ENCODE results near the gene MKRN2. TPM values are rescaled to one million over a fixed set of nuclear protein-coding genes. Genes with fewer than 3 reads are reported as not detected.

Gene MKRN2
- total RNA-seq, 2 experiments from 2014 or later: 25.2 to 26.4 TPM

DNA sequence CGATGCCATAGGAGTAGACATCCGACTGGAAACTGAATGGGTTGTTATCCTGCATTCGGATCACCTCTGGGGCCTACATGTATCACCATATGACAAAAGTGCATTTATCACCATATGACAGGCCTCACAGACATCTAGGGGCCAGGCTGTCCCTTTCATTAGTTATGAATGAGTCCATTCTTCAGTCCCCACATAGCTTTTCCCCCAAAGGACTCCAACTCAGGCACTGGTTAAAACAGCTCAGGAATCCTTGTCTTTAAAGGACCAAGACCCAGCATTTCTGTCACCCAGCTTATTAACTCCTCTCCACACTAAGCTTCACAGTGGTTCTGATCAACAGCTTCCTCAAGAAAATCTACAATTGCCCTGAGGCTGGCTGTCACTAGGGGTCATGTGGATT, 28.3 kb downstream of the MKRN2 start:
- Mint-ChIP-seq H3K4me1 (no peaks in the 10 kb centered on the region), H3K27ac (no peak overlapping the region), H3K36me3 (peaks cover 29% of the 10 kb centered on the region), H3K4me3 (no peak overlapping the region), H3K9me3 (no peaks in the 10 kb centered on the region), H3K27me3 (no peaks in the 10 kb centered on the region)
- POLR2A ChIA-PET: no interaction called here
- ATAC-seq (ENCODE audit: low read depth) (no peak), DNase-seq (no peak)

DNA sequence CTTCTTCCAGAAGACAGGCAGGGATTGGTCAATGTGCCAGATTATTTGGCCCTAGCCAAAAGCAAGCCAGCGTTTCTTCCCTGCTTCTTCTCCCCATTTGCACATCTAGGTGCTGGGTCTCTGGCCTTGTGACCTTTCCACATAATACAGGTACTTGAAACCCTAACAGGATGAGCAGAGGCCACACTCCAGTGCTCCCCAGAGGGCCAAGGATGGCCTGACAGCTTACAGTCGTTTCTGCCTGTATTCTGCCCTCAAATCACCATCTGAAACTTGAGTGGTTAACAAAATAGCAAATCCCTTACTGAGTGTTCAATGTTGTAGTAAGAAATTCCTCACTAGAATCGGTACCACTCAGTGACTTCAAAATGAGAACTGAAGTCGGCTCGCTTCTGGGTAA, 29.1 kb downstream of the MKRN2 start:
- Mint-ChIP-seq H3K4me3 (no peak overlapping the region), H3K27me3 (no peaks in the 10 kb centered on the region), H3K36me3 (peaks cover 29% of the 10 kb centered on the region), H3K9me3 (no peaks in the 10 kb centered on the region), H3K27ac (peak overlapping the region; percentile 45), H3K4me1 (no peaks in the 10 kb centered on the region)
- DNase-seq (no peak), ATAC-seq (ENCODE audit: low read depth) (no peak)
- POLR2A ChIA-PET: no interaction called here

DNA sequence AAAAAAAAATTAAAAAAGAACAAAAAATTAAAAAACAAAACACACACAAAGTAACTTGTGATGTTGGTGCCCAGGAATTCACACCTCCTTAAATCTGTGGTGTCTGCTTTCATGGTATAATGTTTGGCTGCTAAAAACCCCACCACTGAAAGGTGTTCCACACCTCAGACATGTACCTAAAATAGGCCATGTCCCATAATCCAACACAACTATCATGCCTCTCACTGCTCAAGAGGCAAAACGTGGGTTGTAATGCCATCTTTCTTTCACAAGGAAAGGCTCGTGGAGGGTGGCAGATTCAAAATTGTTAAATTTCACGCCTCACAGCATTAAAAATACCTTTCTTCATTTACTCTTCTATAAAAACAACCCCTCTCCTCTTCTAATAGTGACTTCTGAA, 29.5 kb downstream of the MKRN2 start:
- no peaks in the 10 kb centered on the region for H3K9me3 Mint-ChIP-seq
- H3K4me1 Mint-ChIP-seq: no peaks in the 10 kb centered on the region
- H3K36me3 Mint-ChIP-seq: peaks cover 30% of the 10 kb centered on the region
- POLR2A ChIA-PET: no interaction called here
- no peak for DNase-seq
- H3K27ac Mint-ChIP-seq: no peak overlapping the region
- ATAC-seq (ENCODE audit: low read depth): no peak
- H3K4me3 Mint-ChIP-seq: no peak overlapping the region
- no peaks in the 10 kb centered on the region for H3K27me3 Mint-ChIP-seq

DNA sequence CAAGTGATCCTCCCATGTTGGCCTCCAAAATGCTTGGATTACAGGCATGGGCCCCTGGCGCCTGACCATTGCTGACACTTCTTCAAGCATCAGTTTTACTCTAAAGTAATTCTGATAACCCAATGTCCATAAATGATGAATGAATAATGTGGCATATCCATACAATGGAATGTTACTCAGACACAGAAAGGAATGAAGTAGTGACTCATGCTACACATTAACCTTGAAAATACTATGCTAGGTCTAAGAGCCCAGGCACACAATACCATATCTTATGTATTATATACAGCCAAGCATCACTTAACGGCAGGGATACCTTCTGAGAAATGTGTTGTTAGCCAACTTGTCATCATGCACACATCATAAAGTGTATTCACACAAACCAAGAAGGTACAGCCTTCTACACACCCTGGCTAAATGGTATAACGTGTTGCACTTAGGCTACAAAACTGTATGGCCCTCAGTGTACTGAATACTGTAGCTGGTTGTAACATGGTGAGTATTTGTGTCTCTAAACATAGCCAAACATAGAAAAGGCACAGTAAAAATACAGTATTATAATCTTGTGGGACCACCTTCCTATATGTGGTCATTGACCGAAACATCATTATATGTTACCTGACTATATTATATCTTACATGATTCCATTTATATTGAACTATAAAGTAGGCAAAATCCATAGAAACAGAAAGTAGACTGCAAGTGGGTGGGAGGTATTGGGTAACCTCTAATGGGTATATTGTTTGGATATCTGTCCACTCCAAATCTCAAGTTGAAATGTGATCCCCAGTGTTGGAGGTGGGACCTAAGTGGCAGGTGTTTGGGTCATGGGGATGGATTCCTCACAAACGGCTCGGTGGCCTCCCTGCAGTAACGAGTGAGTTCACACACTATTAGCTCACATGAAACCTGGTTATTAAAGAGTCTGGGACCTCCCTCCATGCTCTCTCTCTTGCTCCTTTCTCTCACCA, 31.4 kb downstream of the MKRN2 start:
- Mint-ChIP-seq H3K27me3 (no peaks in the 10 kb centered on the region), H3K36me3 (peaks cover 26% of the 10 kb centered on the region), H3K27ac (no peak overlapping the region), H3K9me3 (no peaks in the 10 kb centered on the region), H3K4me1 (no peaks in the 10 kb centered on the region), H3K4me3 (no peak overlapping the region)
- DNase-seq (no peak), ATAC-seq (ENCODE audit: low read depth) (no peak)
- POLR2A ChIA-PET: no interaction called here

DNA sequence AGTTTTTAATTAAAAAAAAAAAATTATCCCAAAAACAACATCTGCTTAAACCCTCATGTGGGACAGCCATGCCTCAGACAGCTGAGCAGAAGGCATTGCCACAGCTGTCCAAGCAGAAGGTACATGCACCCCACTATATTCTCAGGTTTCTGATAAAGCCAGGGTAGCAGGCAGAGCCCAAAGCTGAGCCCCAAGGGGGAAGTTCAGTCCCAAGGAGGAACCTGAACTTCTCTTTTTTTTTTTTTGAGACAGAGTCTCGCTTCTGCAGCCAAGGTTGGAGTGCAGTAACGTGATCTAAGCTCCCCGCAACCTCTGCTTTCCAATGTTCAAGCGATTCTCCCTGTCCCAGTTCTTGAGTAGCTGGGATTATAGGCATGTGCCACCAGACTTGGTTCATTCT, 33.2 kb downstream of the MKRN2 start:
- no peak for ATAC-seq (ENCODE audit: low read depth)
- H3K4me3 Mint-ChIP-seq: no peak overlapping the region
- H3K36me3 Mint-ChIP-seq: peaks cover 27% of the 10 kb centered on the region
- no peak overlapping the region for H3K27ac Mint-ChIP-seq
- no peaks in the 10 kb centered on the region for H3K9me3 Mint-ChIP-seq
- POLR2A ChIA-PET: no interaction called here
- no peaks in the 10 kb centered on the region for H3K4me1 Mint-ChIP-seq
- H3K27me3 Mint-ChIP-seq: no peaks in the 10 kb centered on the region
- DNase-seq: no peak

DNA sequence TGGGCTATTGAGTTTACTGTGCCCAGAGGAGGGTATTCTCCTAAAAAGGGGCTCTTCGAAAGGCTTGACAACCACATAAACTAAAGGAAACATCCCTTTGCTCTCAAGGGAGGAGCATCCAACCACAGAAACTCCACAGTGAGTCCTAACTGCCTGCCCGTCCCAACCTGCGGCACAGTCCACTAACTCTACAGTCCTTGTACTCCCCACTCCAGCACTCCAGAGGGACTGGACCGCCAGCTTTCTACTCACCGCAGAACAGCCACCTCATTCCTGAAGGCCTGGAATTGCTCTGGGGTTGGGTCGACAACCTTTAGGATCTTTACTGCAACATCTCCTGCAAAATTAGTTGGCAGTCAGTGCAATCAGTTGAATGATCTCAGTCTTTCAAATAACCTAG, 34.6 kb downstream of the MKRN2 start:
- Mint-ChIP-seq H3K27ac (no peak overlapping the region), H3K4me1 (no peaks in the 10 kb centered on the region), H3K36me3 (peaks cover 32% of the 10 kb centered on the region), H3K27me3 (no peaks in the 10 kb centered on the region), H3K4me3 (no peak overlapping the region), H3K9me3 (no peaks in the 10 kb centered on the region)
- ATAC-seq (ENCODE audit: low read depth): no peak
- no peak for DNase-seq
- POLR2A ChIA-PET: no interaction called here

DNA sequence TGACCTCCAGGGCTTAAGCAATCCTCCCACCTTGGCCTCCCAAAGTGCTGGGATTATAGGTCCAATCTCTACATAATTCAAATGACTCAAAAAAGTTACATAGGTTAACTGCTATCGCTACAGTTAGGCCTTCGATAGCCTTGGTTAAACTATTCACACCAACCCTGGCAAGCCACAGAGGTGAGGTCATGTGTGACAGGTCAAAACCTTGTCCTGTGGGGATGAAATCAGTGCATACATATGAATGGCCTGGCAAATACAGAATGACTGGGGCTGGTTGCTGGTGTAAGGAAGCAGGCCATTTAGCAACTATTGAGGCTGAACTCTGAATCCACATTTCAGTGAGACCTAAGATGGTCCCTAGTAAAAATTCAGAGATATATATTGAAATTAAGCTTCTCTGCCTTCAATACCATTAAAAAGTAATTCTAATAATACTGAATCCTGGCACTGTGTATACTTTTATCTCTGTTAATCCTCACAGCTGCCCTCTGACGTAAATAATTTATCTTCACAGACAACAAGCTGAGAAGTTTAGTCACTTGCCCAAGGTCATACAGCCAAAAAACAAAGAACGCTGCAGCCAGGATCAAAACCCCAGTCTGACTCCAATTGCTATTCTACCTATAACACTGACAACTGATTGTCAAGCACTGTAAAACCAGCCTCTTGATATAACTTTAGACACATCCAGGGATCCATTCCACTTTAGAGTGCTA, 35.3 kb downstream of the MKRN2 start:
- DNase-seq (no peak), ATAC-seq (ENCODE audit: low read depth) (no peak)
- Mint-ChIP-seq H3K36me3 (peaks cover 33% of the 10 kb centered on the region), H3K27ac (no peak overlapping the region), H3K4me1 (no peaks in the 10 kb centered on the region), H3K9me3 (no peaks in the 10 kb centered on the region), H3K27me3 (no peaks in the 10 kb centered on the region), H3K4me3 (no peak overlapping the region)
- POLR2A ChIA-PET: no interaction called here

DNA sequence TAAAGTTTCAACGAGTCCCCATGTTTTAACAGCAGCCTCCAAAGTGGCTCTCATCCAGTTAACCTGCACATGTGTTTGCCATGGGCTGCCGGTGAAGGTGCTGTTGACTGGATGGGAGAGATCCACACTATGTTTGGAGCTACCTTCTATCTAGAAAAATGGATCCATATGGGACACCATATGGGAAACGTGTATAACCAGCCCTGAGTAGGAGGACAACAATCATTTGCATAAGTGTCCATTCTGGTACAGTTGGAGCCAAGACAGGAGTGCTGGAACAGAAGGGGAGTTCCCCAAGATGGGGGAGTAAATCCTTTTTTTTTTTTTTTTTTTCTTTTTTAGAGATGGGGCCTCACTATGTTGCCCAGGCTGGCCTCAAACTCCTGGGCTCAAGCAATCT, 36.6 kb downstream of the MKRN2 start:
- peak overlapping the region; percentile 40 for H3K27ac Mint-ChIP-seq

DNA sequence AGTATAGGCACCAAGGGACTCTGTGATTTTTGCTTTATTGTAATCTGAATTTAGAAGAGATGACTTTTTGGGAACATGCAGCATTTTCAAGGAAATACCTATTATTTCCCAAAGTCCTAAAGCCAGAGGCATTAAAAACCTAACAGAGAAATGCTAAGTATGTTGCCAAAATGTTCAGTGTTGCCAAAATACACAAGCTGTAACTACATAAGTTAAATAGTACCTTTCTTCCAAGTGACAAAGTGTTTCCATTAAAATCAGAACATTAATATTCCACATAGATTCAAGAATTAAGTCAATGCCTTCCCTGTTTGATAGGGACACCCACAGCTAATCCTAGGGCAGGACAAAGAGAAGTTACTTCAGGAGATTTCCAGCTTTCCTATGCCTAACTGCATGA, 42.0 kb downstream of the MKRN2 start:
- no peak overlapping the region for H3K4me3 Mint-ChIP-seq
- DNase-seq: no peak
- H3K9me3 Mint-ChIP-seq: no peaks in the 10 kb centered on the region
- POLR2A ChIA-PET: interaction anchor here (0.6 kb wide), 1 partner anchor 15 kb away, joined by 4 read pairs; no protein-coding TSS in a partner anchor
- H3K4me1 Mint-ChIP-seq: no peaks in the 10 kb centered on the region
- H3K27me3 Mint-ChIP-seq: no peaks in the 10 kb centered on the region
- no peak overlapping the region for H3K27ac Mint-ChIP-seq
- peaks cover 24% of the 10 kb centered on the region for H3K36me3 Mint-ChIP-seq
- ATAC-seq (ENCODE audit: low read depth): no peak

More for the DNA sequence above, 36.6 kb downstream of the MKRN2 start:
- no peak overlapping the region for H3K4me3 Mint-ChIP-seq
- DNase-seq (no peak), ATAC-seq (ENCODE audit: low read depth) (no peak)
- POLR2A ChIA-PET: no interaction called here
- H3K9me3 Mint-ChIP-seq: no peaks in the 10 kb centered on the region
- H3K4me1 Mint-ChIP-seq: no peaks in the 10 kb centered on the region
- peaks cover 33% of the 10 kb centered on the region for H3K36me3 Mint-ChIP-seq
- H3K27me3 Mint-ChIP-seq: no peaks in the 10 kb centered on the region

DNA sequence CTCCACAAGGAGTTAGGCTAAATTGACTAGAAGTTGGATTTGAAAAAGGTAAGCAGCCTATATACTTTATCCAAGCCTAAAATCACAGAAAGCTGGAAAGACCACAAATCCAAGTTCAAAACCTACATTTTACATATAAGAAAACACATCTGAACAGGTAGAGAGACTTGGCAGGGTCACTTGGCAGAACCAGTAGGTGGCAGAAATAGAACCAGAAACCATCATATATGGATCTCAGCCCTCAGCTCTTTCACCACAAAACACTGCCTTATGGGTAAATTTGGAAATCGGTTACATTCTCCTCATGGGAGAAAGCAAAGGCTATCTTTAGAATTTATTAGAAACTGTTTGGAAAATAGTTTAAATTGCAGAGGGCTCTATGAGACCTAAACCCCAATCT, 44.2 kb downstream of the MKRN2 start:
- H3K4me1 Mint-ChIP-seq: no peaks in the 10 kb centered on the region
- no peaks in the 10 kb centered on the region for H3K9me3 Mint-ChIP-seq
- no peak overlapping the region for H3K27ac Mint-ChIP-seq
- no peaks in the 10 kb centered on the region for H3K27me3 Mint-ChIP-seq
- no peak for DNase-seq
- no peak overlapping the region for H3K4me3 Mint-ChIP-seq
- ATAC-seq (ENCODE audit: low read depth): no peak
- POLR2A ChIA-PET: no interaction called here
- H3K36me3 Mint-ChIP-seq: peaks cover 19% of the 10 kb centered on the region

DNA sequence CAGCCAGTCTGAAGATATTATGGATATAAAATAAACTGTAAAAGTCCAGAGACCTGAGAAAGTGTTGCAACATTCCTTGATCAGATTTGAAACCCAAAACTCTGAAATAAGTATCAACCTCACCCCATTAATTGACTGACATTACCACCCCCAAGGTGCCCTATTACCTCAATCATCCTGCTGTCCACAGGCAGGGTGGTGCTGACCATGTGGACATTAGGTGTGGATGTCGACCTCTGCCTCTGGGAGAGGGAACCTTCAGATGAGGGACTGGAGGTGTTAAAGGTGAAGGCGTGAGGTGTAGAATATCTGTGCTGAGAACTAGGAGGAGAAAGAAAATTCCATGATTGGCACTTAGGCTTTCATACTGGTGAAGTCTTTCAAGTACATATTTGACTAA, 47.1 kb downstream of the MKRN2 start:
- Mint-ChIP-seq H3K27me3 (no peaks in the 10 kb centered on the region), H3K4me3 (no peak overlapping the region), H3K4me1 (peaks cover 8% of the 10 kb centered on the region), H3K27ac (no peak overlapping the region), H3K36me3 (peaks cover 26% of the 10 kb centered on the region), H3K9me3 (no peaks in the 10 kb centered on the region)
- DNase-seq (no peak), ATAC-seq (ENCODE audit: low read depth) (no peak)
- POLR2A ChIA-PET: no interaction called here

DNA sequence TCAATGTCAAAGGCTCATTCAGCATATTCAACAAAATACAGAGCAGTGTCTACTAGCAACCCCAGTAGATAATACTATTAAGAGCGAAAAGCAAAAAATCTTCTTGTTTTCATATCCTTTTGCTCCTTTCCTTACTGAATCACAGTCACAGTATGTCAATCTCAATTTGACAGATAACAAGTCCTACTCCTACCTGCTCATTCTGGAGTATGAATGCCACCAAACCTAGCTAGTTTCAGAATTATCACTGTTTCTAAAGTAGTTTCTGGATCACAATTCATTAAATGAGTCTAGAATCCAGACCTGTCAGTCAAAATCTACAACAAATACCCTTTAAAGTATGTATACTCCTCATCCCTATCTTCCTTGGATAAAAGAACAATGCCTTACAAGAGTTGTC, 51.5 kb downstream of the MKRN2 start:
- no peak for DNase-seq
- peaks cover 12% of the 10 kb centered on the region for H3K4me1 Mint-ChIP-seq
- H3K9me3 Mint-ChIP-seq: no peaks in the 10 kb centered on the region
- H3K27me3 Mint-ChIP-seq: no peaks in the 10 kb centered on the region
- peaks cover 24% of the 10 kb centered on the region for H3K36me3 Mint-ChIP-seq
- no peak overlapping the region for H3K27ac Mint-ChIP-seq
- no peak for ATAC-seq (ENCODE audit: low read depth)
- POLR2A ChIA-PET: no interaction called here
- H3K4me3 Mint-ChIP-seq: no peak overlapping the region

DNA sequence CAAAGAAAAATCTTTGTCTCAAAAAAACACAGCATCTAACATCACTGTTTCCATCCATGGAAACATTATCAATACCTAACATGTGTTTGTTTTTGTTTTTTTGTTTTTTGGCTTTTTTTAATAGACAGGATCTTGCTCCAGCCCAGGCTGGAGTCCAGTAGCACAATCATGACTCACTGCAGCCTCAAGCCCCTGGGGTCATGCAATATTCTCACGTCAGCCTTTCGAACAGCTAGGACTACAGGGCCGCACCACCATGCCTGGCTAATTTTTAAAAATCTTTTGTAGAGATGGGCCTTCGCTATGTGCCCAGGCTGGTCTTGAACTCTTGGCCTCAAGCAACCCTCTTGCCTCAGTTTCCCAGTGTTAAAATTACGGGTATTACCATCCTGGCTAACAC, 54.2 kb downstream of the MKRN2 start:
- no peak overlapping the region for H3K27ac Mint-ChIP-seq
- H3K27me3 Mint-ChIP-seq: no peaks in the 10 kb centered on the region
- ATAC-seq (ENCODE audit: low read depth): no peak
- H3K4me1 Mint-ChIP-seq: peaks cover 24% of the 10 kb centered on the region
- no peak overlapping the region for H3K4me3 Mint-ChIP-seq
- POLR2A ChIA-PET: no interaction called here
- H3K36me3 Mint-ChIP-seq: peaks cover 32% of the 10 kb centered on the region
- DNase-seq: no peak
- no peaks in the 10 kb centered on the region for H3K9me3 Mint-ChIP-seq

All from activated naive CD8-positive, alpha-beta T cell treated with anti-CD3 and anti-CD28 coated beads, Interleukin-2, amount 10 ng/mL, durations not matched to agents 7 days and 5 days (primary cell).